M059J (cell line): ENCODE measurements around the gene OTOP3. TPM values are rescaled to one million over a fixed set of nuclear protein-coding genes. Genes with fewer than 3 reads are reported as not detected.
"Not testable (repeated sequence)": the region's sequence is repeated elsewhere in the genome, so short reads cannot be mapped to it uniquely, and the experiment has no call there.

Experiments
- DNase-seq: peaks from one replicate; pipeline ENCODE4 v3.0.0-alpha.2; 2012; ENCODE audit warnings: low read depth
- total RNA-seq: library from RNA; depleted of rRNA; stranded (reverse); fragments of >200 nt; shearing (Covaris generic); gene quantifications from 2 replicates; pipeline ENCODE4 v1.2.3, GENCODE V29; 2014

The OTOP3 gene
- total RNA-seq, 1 experiment from 2014 or later: not detected

- DNase-seq: peak; percentile 79
Observed at GRCh38 chr17:74961657-74962350, 26.1 kb downstream of the OTOP3 start.

- no peak for DNase-seq
Observed at GRCh38 chr17:74962622-74963394, 27.1 kb downstream of the OTOP3 start.

DNA sequence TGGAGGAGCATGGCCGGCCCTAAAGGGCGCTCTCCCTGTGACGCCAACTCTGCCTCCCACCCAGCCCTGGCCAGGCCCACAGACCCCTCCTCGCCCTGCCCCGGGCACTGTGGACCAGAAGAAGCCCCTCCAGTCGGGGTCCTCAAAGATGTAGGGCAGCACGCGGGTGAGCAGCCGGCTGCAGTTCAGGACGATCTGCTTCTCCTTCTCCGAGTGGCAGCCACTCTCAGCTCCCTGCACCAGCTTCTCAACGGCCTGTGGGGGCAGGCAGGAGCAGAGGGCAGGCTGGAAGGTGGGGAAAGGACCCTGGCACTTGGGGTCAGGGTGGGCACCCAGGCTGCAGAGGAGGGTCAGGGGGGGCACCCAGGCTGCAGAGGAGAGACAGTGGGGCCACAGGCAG lies 28.0 kb downstream of the OTOP3 start:
- no peak for DNase-seq

DNA sequence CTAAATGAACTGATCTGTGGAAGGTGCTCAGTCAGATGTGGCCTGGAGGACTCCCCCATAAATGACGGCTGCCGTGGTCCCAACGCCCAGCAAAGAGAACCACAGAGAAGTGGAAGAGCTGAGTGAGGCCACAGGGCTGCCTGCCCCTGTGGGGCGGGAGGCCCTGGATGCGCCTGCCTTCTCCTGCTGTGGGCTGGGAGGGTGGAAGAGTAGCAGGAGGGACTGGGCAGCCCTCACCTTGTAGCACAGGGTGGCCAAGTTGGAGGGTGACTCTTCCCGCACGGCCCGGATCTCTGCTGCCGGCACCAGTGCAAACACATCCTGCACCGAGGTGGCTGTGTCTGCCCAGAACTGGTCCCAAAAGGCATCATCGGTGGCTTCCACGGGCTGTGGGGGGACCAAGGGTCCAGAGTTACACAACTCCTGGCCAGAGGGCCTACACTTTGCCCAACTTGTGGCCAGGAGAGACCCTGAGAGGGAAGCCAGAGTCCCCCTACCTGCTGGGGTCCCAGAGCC lies 28.6 kb downstream of the OTOP3 start:
- no peak for DNase-seq

DNA sequence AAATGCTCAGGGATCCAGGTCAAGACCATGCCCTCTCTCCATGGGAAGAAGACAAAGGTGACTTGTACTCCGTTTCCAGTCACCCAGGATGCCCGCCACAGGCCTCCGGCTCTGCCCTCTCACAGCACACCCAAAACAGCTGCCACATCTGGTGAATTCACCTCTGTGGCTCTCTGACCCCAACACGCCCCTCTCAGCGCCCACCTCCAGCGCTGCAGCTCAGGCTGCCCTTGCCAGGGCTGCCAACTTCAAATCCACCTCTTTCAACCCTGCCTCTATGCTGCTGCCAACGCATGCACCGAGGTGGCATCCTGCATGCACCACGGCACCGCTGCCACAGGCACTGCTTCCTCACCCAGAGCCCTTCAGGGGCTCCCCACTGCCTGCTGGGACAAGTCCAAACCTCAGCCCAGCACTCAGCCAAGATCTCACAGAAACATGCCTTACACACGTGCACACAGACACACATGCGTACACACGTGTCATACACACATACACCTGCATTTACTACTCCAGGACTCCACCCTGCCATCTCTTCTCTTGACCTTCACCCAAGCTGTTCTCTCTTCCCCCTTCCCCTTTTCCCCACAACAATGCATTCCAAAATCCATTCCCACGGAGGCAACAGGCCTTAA lies 29.4 kb downstream of the OTOP3 start:
- no peak for DNase-seq

GRCh38 chr17:74968361-74968780 lies 32.7 kb downstream of the OTOP3 start:
- no peak for DNase-seq

DNA sequence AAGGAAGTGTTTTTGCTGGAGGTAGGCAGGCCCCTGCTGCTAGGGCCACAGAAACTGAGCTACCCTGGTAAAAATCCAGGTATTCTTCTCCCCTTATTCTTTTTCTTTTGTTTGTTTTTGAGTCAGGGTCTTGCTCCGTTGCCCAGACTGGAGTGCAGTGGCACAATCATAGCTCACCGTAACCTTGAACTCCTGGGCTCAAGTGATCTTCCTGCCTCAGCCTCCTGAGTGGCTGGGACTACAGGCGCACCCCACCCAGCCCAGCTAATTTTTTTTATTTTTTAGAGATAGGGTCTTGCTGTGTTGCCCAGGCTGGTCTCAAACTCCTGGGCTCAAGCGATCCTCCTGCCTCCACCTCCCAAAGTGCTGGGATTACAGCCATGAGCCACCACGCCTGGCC lies 33.8 kb downstream of the OTOP3 start:
- DNase-seq: not testable (repeated sequence)

DNA sequence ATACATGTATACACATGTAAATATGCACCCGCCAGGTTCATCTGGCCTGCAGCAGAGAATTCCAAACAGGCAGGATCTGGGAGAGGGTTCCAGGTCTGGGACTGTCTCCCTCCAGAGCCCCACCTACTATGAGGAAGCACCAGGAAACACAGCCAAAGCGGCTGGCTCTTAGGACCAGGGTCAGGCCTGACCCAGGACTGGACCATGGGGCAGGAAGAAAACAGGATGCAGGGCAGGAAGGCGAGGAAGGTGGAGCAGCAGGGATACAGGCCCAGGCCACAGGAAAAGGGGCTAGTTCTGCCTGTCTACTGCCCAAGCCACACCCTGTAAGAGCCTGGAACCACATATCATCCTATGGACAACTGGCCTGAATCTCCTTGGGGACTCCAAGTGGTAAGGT lies 34.7 kb downstream of the OTOP3 start:
- DNase-seq: no peak

- DNase-seq: no peak
Observed at GRCh38 chr17:74971069-74971841, 35.6 kb downstream of the OTOP3 start.

DNA sequence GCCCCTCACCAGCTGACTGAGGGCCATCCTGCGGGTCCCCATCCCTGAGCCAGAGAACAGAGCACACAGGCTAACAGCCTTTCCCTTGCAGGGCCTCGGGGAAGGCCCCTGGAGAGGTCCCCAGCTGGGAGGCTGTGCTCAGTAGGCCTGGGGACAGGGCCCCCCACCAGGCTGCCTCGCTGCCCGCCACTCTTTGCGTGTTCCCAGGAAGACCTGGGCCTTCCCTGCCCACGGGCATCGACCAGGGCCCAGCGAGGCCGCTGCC lies 36.1 kb downstream of the OTOP3 start:
- DNase-seq: no peak

GRCh38 chr17:74972107-74972972 lies 36.6 kb downstream of the OTOP3 start, which contains the start of gene HID1:
TSS of gene HID1 (minus strand) at chr17:74972759. CDS start at chr17:74972656, 103 bp downstream.
- no peak for DNase-seq

GRCh38 chr17:74972973-74973328 lies 37.3 kb downstream of the OTOP3 start:
- DNase-seq: no peak

- DNase-seq: no peak
Observed at GRCh38 chr17:74975943-74976342, 40.2 kb downstream of the OTOP3 start.

DNA sequence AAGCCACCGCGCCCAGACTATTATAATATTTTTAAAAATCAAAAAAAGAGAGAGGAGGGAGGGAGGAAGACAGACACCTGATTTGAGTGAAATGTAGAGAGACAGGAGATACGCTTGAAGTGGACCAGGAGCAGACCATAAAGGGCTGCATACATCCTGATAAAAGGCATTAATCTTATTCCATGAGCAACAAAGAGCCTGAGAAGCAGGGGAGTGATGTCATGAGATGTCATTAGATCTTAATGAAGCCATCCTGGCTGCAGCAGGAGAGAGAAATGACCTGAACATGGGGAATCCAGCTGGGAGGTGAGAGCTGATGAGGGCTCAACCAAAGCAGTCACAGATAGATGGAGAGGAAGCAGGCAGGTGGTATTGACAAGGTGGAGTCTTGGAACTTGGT lies 42.1 kb downstream of the OTOP3 start:
- no peak for DNase-seq

DNA sequence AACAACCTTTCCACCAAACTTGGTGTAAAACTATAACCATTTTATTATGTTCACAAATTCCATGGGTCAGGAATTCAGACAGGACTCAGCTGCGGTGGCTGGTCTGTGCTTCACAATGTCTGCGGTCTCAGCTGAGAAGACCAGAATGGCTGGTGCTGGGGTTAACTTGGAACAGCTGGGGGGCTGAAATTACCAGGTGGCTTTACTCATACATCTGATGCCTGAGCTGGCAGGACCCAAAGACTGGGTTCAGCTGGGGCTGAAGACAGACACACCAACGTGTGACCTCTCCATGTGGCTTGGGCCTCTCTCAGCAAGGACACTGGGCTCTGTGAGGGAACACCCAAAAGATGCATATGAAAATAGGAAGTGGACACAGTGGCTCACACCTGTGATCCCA lies 42.5 kb downstream of the OTOP3 start:
- DNase-seq: no peak

DNA sequence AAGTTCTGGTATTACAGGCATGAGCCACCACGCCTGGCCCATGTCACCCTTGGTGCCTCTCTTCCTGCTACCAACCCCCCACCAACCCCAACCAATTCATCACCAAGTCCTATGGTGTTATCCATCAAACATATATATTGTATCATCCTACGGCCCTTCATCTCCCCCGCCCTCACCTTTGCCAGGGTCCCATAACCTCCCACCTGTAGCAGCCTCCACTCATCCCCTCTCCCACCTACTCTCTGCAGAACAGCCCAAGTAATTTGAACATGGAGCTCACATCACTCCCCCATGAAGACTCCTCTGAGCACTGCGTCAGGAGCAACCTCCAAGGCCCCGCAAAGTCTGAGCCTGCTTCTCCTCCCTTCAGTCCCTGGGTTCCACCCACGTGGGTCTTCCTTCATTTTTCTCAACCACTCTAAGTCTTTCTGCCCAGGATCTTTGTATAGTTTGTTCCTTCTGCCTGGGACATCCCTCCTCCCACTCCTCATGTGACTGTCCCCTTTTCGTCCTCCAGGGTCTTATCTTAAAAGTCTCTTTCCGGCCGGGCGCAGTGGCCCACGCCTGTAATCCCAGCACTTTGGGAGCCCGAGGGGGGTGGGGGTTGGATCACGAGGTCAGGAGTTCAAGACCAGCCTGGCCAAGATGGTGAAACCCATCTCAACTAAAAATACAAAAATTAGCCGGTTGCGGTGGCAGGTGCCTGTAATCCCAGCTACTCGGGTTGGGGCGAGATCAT lies 43.9 kb downstream of the OTOP3 start:
- DNase-seq: no peak

- DNase-seq: no peak
Observed at GRCh38 chr17:74981318-74981978, 45.8 kb downstream of the OTOP3 start.

- peak; percentile 65 for DNase-seq
Observed at GRCh38 chr17:74981979-74982662, 46.4 kb downstream of the OTOP3 start.

- DNase-seq: peak; percentile 19
Observed at GRCh38 chr17:74982663-74983313, 47.1 kb downstream of the OTOP3 start.
